Transverse colon (tissue), 4 donors: ENCODE results near the gene STYXL1. TPM values are rescaled to one million over a fixed set of nuclear protein-coding genes. Genes with fewer than 3 reads are reported as not detected.

Experiments
- DNase-seq: peaks from one replicate; pipeline ENCODE4 v3.0.0-alpha.2; 2019
- H3K27ac ChIP-seq, 4 donors: fragments of 200-600 bp; sonication (generic); 2 replicates each; pipeline ENCODE4 v1.5.1; 2016 to 2018; ENCODE audit warnings: inconsistent platforms in 4 of 4
- H3K27me3 ChIP-seq: fragments of 200-600 bp; sonication (generic); 2 replicates; pipeline ENCODE4 v1.5.1; 2017; ENCODE audit warnings: inconsistent platforms
- H3K36me3 ChIP-seq, 4 donors: fragments of 200-600 bp; sonication (generic); 2 replicates each; pipeline ENCODE4 v1.5.1; 2017 to 2019; ENCODE audit warnings: inconsistent platforms in 4 of 4
- H3K4me1 ChIP-seq, 4 donors: fragments of 200-600 bp; sonication (generic); 2 replicates each; pipeline ENCODE4 v1.5.1; 2017 to 2020; ENCODE audit warnings: inconsistent platforms in 4 of 4
- H3K4me3 ChIP-seq, 4 donors: fragments of 200-600 bp; sonication (generic); 1 replicate in 1 of 4; 2 replicates in 3 of 4; pipeline versions ENCODE4 v1.5.1 to v1.6.1; 2017 to 2019; ENCODE audit warnings: inconsistent platforms in 4 of 4
- H3K9me3 ChIP-seq, 2 donors: fragments of 200-600 bp; sonication (generic); 2 replicates each; pipeline ENCODE4 v1.5.1; 2017 to 2019; ENCODE audit warnings: inconsistent platforms in 2 of 2
- EP300 ChIP-seq: sonication (generic); formaldehyde crosslinking; IDR thresholded peaks from one replicate; pipeline ENCODE4 v1.6.1; 2017; ENCODE audit warnings: antibody characterized with exemption, low read depth
- POLR2A ChIP-seq: fragments of 450-650 bp; IDR thresholded peaks from one replicate; pipeline ENCODE4 v1.6.1; 2016; ENCODE audit warnings: antibody characterized with exemption, mild to moderate bottlenecking, moderate library complexity
- POLR2AphosphoS5 ChIP-seq, 3 donors: sonication (generic); formaldehyde crosslinking; IDR thresholded peaks; one replicate each; pipeline ENCODE4 v1.6.1; 2016; ENCODE audit warnings: antibody characterized with exemption in 3 of 3
- WGBS, 2 donors: methylation state at CpG; one replicate each; pipeline ENCODE4 v1.1.5; 2018; ENCODE audit warnings: low coverage in 1 of 2; 5-methylcytosine and 5-hydroxymethylcytosine counted together
- in situ Hi-C, 4 donors: fragments of 200-750 bp; cut with MboI; loops; one replicate each; pipeline versions ENCODE4 v1.15.0 to v1.15.1; 2017; ENCODE audit warnings: low sequenced_read_pairs in 3 of 4, low pct_ligation_motif_present in 1 of 4, low pct_unique_long_range_greater_than_20kb in 1 of 4
- intact Hi-C: fragments of 100-400 bp; cut with DNase I; formaldehyde crosslinking; loops from one replicate; pipeline ENCODE4 v1.15.1; 2023; ENCODE audit warnings: low total_unique reads
- total RNA-seq, 4 donors: library from RNA; depleted of rRNA; stranded (reverse); fragments of >200 nt; gene quantifications; one replicate each; pipeline ENCODE4 v1.1.0, GENCODE V29; 2016
- TF ChIP-seq, protein P1 (sequence below), 5 experiments: fragments of 200-600 bp in 3 of 5; fragments of 450-650 bp in 2 of 5; sonication (generic) in 3 of 5; IDR thresholded peaks; 1 replicate in 2 of 5; 2 replicates in 3 of 5; pipeline ENCODE4 v1.5.1; 2016 to 2017; ENCODE audit warnings: antibody characterized with exemption in 5 of 5, inconsistent platforms in 3 of 5, mild to moderate bottlenecking in 2 of 5, moderate library complexity in 1 of 5

Gene STYXL1
- total RNA-seq, 4 donors from 2014 or later, result 3.4 to 51.9 (median 20.9) TPM

DNA sequence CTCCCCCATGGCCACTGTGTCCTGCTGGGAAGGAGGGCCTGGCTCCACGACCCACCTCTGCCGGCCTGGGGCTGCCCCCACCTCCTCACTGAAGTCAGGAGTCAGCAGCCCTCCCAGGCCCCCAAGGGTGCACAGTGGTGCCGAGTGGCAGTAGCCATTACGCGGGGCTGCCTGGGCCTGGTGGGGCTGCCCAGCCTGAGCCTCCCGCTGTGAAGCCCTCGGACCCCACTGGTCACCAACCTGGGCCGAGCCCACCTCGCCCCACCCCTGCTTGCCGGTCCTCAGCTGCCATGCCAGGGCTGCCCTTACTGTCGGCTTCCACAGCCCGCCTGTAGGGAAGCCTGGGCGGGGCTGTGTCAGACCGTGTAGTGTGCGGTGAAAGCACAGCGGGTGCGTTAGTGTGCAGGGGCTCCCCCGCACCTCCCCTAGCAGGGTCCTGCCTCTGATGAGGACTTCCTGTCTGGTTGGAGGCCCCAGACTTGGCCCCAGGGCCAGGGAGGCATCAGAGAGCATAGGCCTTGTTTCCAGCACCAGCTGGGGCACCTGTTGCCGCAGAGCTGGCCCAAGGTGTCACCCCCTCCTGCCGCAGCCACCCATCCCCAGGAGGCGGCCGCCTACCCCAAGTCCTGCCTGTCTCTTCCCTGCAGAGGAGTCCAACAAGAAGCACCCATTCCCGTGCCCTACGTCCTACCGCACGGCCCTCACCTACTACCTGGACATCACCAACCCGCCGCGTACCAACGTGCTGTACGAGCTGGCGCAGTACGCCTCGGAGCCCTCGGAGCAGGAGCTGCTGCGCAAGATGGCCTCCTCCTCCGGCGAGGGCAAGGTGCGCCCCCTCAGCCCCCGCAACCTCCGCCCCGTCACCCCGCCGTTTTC is 63.4 kb downstream of the STYXL1 start:
- intact Hi-C loops (no loop called here), in situ Hi-C loops (no loop called here)
- Histone ChIP-seq H3K27me3 (no peaks in the 10 kb centered on the region), H3K36me3 (peaks cover 0 to 28% (median 5%) of the 10 kb centered on the region in 4 donors), H3K27ac (no peak overlapping the region), H3K4me3 (no peak overlapping the region), H3K4me1 (peaks cover 6 to 24% (median 13%) of the 10 kb centered on the region in 4 donors), H3K9me3 (no peaks in the 10 kb centered on the region)
- DNase-seq, result no peak
- TF ChIP-seq EP300 (no peak), POLR2AphosphoS5 (IDR thresholded peaks at IDR 0.05) (no peak), POLR2A (no peak)
- TF ChIP-seq, protein P1, sequence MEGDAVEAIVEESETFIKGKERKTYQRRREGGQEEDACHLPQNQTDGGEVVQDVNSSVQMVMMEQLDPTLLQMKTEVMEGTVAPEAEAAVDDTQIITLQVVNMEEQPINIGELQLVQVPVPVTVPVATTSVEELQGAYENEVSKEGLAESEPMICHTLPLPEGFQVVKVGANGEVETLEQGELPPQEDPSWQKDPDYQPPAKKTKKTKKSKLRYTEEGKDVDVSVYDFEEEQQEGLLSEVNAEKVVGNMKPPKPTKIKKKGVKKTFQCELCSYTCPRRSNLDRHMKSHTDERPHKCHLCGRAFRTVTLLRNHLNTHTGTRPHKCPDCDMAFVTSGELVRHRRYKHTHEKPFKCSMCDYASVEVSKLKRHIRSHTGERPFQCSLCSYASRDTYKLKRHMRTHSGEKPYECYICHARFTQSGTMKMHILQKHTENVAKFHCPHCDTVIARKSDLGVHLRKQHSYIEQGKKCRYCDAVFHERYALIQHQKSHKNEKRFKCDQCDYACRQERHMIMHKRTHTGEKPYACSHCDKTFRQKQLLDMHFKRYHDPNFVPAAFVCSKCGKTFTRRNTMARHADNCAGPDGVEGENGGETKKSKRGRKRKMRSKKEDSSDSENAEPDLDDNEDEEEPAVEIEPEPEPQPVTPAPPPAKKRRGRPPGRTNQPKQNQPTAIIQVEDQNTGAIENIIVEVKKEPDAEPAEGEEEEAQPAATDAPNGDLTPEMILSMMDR (IDR thresholded peaks at IDR 0.05), result no peak
- 94% methylated on average over 43 of the region's 44 CpGs; no CpG with 5 or more reads in 1 of the 2 donors for WGBS, 2 donors

GRCh38 chr7:75983471-75984129 is 64.2 kb downstream of the STYXL1 start:
- 91 to 100% methylated on average over 1 to 25 of the region's 26 CpGs for WGBS, 2 donors
- Histone ChIP-seq H3K36me3 (peaks cover 0 to 28% (median 5%) of the 10 kb centered on the region in 4 donors), H3K27me3 (no peaks in the 10 kb centered on the region), H3K4me3 (no peak overlapping the region), H3K27ac (no peak overlapping the region), H3K4me1 (peaks cover 6 to 25% (median 15%) of the 10 kb centered on the region in 4 donors), H3K9me3 (no peaks in the 10 kb centered on the region)
- TF ChIP-seq POLR2AphosphoS5 (IDR thresholded peaks at IDR 0.05) (no peak), POLR2A (no peak), EP300 (no peak)
- TF ChIP-seq, protein P1 (IDR thresholded peaks at IDR 0.05), result no peak
- in situ Hi-C loops (no loop called here), intact Hi-C loops (no loop called here)
- no peak for DNase-seq

GRCh38 chr7:75982306-75983064 is 65.3 kb downstream of the STYXL1 start:
- in situ Hi-C loops (no loop called here), intact Hi-C loops (no loop called here)
- Histone ChIP-seq H3K9me3 (no peaks in the 10 kb centered on the region), H3K27ac (no peak overlapping the region), H3K36me3 (peaks cover 0 to 28% (median 5%) of the 10 kb centered on the region in 4 donors), H3K4me3 (no peak overlapping the region), H3K4me1 (peaks cover 6 to 25% (median 16%) of the 10 kb centered on the region in 4 donors), H3K27me3 (no peaks in the 10 kb centered on the region)
- WGBS, 2 donors, result 88% methylated on average over 19 of the region's 22 CpGs; no CpG with 5 or more reads in 1 of the 2 donors
- TF ChIP-seq POLR2A, result no peak
- TF ChIP-seq POLR2AphosphoS5 (IDR thresholded peaks at IDR 0.05), result no peak
- TF ChIP-seq EP300, result no peak
- TF ChIP-seq, protein P1 (IDR thresholded peaks at IDR 0.05), result no peak
- DNase-seq, result no peak
